Eye (tissue), 1 donor: Measurements from ENCODE around the gene KRT35.
"Not testable (repeated sequence)": the region's sequence is repeated elsewhere in the genome, so short reads cannot be mapped to it uniquely, and the experiment has no call there.

ENCODE experiments used
- DNase-seq: peaks from one replicate; pipeline ENCODE4 v3.0.0-alpha.2; 2015

KRT35 gene

DNA sequence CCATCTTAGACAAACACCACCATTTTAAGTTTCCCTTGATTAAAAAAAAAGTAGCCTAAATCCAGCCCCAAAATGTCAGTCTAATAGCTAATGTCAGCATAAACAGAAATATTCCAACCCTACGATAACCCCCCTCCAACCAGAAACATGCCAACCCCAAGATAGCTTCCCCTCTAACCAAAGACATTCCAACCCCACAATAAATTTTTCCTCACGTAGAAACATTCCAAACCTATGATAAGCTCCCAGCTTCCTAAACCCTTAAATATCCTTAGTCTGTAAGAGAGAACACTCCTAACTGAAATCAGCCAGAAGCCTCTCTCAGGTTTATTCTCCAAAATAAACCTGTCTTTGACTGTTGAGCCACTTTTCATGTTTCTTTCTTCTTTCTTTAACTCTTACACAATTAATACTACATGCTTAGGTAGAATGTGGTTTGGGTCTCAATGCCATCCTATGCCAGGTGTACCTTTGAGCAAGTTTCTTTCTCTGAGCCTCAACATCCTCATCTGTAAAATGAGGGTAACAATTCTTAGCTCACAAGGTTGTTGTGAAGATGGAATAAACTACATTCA is 29.7 kb downstream of the KRT35 start:
- no peak for DNase-seq

DNA sequence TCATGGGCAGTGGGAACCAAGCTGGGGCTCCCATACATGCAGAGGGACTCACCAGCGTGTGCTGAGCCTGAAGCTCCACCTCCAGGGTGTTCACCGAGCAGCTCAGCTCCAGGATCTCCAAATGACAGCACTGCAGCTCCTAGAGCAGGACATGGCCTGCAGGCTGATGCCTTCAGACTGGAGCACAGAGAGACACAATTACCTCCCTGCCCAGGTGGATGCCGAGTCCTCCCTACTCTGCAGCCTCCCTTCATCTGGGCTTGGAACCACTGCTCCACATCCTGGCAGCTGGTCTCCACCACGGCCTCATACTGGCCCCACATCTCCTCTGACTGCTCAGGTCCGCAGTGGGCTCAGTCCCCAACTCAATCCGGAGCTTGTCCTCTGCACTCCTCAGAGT is 31.9 kb downstream of the KRT35 start:
- no peak for DNase-seq

DNA sequence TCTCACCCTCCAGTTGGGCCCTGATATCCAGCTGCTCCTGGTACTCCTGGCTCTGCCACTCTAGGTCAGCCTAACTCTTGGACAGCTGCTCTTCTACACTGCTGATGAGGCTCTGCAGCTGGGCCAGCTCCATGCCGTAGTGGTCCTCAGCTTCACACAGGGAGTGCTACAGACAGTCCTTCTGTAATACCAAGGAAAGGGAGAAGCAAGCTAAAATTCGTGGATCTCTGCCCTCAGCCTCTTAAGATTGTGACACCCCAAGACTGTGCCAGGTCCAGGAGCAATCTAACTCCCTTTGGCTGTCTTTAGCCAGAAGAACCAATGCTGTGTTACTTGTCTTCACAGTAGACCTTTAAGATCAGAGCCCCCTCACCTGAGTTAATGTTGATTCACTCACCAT is 32.4 kb downstream of the KRT35 start:
- DNase-seq = no peak

DNA sequence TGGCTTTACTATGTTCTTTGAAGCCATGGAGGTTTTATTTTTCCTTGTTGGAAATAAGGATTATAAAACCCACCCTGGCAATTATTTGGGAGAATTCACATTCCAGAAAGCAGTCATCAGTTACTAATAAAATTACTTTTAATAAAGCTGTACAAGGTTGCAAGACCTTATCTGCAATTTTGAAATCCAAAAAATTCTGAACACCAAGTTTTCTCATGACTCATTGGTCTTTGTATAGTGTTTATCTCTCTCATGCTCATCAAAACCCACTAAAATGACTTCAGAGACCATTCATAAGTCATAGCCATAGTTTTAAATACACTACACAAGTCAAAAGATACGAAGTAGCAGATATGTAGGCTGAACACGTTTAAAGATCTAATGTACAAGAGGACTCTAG is 34.1 kb downstream of the KRT35 start:
- no peak for DNase-seq

DNA sequence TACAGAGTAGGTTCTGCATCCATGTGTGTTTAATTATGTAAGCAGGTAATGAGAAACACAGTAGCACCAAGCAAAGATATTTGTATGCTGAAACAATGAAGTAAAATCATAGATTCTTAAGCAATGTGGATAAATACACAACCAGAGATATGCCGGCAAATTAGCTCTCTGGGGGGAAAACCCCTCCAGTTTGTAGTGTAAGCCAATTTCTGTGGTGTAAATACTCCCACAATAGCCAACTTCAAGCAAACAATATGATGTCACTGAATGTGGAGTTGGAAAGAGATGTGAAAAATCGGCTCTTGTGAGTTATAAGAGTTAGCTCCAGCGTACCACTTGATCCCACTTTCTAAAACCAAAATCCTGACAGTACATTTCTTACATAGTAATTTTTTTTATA is 36.3 kb downstream of the KRT35 start:
- DNase-seq = no peak

DNA sequence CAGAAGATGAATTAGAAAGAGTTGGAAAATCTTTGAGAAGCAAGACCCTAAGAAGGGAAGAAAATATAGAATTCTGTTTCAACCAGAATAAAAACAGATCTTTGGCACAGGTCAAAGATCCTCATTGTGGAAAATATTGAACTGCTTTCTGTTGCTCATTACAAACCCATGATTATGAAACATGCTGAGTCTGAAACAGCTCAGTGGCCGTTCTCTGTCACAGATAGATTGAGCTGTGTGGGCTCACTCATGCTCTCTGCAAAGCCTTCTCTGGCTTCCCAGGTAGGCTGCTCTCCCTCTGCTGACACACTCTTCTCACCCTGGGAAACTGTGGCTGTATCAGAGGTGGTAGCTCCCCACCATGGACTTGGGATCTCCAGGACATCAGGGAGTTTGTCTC is 36.8 kb downstream of the KRT35 start:
- no peak for DNase-seq

DNA sequence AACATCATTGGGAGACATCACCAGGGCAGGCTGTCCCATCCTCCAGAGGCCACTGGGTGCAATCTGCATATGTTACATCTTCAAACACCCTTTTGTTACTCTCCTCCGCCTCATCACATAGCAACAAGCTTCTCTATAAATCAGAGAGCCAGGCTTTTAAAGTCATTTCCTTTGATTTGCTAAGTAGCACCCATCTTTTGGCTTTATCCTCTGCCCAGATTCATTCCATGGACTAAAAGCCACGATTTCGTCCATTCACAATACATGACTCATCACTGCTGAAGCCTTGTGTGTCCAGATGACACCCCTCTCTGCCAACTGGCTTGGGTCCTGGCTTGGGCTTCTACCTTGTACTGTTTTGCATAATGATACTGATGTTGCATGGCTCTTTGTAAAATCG is 38.2 kb downstream of the KRT35 start:
- no peak for DNase-seq

DNA sequence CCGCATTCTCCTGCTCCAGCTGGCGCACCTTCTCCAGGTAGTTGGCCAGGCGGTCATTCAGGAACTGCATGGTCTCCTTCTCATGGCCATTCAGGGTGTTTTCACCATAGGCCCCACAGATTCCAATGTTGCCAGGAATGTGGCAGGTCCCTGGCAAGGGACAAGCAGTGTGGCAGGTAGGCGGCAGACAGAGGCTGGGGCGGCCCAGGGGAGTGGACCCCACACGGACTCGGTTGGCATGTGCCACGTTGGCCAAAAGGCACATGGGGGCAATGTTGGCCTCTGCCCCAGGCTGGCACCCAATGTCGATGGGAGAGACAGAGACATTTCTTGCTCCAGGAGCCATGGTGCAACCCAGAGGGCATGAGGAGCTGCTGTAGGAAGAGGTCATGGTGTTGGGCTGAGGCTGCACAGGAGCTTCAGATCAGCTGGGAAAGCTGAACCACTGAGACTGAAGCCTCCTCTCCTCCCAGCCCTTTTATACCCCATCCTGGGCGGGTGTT is 40.4 kb downstream of the KRT35 start, which contains the start of gene KRT38:
KRT38 (minus strand) TSS at position 453 of the 503 bp plus-strand sequence; CDS start at position 391, 62 bp downstream.
- no peak for DNase-seq

DNA sequence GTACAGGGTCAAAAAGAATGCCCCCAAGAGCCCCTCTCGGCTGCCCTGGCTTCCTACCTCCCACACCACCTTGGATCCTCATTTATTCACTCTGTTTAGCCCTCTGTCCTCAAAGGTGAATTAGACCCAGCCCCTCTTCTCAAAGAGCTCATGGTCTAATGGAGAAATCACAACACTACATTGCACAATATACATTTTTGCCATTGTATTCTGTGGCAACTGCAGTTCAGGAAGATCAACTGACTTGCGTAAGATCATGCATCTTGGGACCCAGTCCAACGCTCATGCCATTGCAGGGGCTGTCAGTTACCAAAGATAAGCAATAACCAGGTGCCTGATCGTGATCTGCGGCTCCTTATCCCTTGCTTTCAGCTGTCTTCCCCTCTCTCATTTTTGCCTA is 41.6 kb downstream of the KRT35 start:
- no peak for DNase-seq

DNA sequence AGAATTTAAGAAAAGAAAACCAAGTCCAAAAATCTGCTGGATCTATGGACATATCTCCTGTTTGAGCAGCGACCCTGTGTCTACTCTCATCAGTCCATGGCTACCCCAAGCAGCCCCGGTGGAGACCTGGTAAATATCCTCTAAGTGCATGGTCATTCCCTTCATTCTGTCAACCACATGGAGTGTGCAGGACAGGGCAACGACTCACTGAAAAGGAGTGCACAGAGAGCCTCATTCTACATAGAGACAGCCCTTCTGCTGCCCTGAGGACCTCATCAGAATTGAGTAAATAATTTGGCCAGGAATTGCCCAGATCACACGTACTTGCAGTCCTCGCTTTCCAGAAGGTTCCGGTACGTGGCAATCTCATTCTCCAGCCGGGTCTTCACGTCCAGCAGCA is 43.2 kb downstream of the KRT35 start:
- no peak for DNase-seq

DNA sequence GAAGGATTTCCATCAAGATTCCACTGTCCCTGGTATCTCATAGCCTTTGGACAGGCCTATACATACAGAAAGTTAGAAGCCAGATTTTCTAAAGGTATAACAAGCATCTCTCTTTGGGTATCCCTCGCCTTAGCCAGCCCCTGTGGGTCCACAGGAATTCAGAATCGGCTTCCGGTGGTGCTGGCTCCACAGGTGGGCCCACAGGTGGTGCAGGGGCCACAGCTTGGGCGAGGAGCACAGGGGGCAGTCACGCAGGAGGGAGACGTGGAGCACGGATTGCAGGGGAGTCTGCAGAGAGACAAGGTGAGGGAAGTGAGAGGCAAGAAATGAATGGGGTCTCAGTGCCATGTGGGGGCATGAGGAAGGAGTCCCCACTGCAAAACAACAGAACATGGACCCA is 43.7 kb downstream of the KRT35 start:
- no peak for DNase-seq

DNA sequence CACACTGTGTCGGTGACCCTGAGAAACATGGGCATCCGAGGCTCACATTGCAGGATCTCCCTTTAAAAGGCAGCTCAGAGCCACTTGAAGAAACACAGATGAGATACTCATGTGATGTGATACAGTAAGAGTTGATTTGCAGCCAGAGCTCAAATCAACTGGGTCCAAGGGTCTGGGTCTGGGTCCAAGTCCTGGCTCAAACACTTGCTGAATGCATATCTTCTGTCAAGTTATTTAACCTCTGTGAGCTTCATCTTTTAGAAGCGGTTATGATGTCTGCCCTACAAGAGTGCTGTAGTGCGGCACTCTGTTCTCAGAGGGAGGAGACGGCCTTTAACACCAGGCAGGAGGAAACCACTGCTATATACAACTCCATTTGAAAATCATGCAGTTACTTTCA is 46.5 kb downstream of the KRT35 start:
- no peak for DNase-seq

DNA sequence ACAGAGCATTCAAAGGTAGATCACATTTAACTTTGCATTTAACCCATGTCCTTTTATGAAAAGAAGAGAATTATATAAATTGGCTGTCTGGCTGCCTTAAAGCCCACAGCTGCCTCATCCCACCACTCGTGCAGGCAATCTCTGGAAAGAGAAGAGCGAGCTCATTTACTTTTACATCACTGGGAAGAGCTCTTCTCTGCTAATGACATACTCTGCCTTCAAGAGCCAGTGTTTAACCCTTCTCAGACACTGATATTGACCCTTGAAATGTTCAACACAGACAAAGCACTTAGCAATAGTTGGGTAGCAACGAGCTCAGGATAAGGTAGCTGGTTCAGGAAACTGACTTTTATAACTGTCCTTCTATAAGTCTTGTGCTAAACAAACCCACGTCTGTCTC is 46.9 kb downstream of the KRT35 start:
- peak; percentile 16 for DNase-seq

DNA sequence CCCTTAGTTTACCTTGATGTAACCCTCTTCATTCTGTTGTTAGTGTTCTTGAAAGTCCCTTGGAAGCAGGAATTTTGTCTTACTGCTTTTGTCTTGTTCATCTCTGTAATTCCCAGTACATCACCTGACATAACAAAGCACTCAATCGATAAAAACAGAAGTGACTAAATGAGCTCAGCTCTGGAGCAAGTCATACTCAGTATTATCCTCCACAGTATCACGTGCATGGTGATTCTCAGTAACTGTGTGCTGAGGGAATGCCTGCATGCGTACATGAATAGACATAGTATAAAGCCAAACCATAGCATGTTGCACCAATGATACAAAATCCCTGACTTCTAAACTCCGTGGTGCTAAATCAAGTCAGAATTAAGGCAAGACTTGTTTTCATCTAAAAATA is 47.4 kb downstream of the KRT35 start:
- DNase-seq = peak; percentile 32

DNA sequence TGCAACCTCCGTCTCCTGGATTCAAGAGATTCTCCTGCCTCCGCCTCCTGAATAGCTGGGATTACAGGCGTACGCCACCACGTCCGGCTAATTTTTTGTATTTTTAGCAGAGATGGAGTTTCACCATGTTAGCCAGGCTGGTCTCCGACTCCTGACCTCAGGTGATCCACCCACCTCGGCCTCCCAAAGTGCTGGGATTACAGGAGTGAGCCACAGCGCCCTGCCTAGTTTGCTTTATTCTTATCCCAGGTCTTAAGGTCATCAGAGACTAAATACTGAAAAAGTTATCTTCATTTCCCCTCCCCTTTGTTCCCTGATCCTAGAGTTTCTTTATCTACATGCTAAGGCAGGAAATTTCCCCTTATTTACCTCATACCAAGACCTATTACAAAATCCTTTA is 50.6 kb downstream of the KRT35 start:
- not testable (repeated sequence) for DNase-seq

DNA sequence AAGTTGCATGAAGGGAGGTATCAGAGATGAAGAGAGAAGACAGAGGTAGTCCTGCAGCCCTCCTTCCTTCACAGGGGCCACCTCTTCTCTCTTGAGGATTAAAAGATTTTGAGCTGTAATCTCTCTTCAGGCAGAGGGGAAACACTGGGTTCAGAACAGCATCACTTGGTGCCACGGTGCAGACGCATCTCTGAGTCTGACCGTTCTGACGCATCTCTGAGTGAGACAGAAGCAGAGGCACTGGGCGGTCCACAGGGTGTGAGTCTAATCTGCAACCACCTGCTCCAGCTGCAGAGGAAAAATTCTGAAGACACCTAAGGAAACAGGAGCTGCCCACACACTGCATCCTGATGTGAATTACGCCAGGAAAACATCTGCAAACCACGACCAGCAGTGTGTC is 51.3 kb downstream of the KRT35 start:
- DNase-seq = no peak

DNA sequence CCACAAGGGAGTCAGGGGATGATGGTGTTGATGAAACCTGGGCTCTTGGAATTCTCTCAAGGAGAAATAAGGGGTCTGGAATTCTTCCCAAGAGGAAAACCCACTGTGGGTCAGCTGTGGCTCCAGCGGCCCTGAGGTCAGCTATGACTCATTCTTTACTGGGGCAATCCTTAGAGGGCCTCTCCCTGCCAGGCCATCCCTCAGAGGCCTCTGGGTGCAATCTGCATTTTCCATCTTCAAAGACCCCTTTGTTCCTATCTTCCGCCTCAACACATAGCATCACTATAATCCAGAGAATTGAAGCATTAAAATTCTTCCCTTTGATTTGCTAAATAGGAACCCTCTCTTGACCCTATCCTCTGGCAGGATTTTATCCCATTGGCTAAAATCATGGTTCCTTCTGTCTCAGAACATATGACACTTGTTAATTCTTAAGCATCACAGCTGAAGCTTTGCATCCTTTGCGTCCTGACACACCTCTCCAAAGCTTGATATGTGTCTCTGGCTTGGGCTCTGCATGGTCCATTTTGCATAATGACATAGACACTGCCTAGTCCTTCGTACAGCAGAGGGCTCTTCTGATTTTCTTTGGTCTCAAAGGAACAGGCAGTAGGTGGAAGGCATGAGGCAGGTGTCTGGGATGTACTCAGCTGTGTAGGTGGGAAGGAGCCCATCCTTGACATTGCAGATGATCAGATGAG is 52.2 kb downstream of the KRT35 start:
- peak; percentile 18 for DNase-seq
